HEK293 (cell line): ENCODE measurements around the gene MEST.

Experiments
- ATF2 ChIP-seq: fragments of 450-650 bp; formaldehyde crosslinking; IDR thresholded peaks from 2 replicates; pipeline ENCODE4 v1.5.1; 2016; ENCODE audit warnings: missing biosample characterization, missing genetic modification characterization, low read depth
- CTCF ChIP-seq: fragments of 450-650 bp; formaldehyde crosslinking; IDR thresholded peaks from 2 replicates; pipeline ENCODE4 v1.5.1; 2016; ENCODE audit warnings: missing biosample characterization, missing genetic modification characterization
- SETDB1 ChIP-seq: IDR thresholded peaks from one replicate; pipeline ENCODE4 v1.6.1; 2017; ENCODE audit warnings: mild to moderate bottlenecking, low read length, moderate library complexity, mixed read lengths; ENCODE audit not compliant: insufficient read length
- SP2 ChIP-seq: fragments of 450-650 bp; formaldehyde crosslinking; IDR thresholded peaks from 2 replicates; pipeline ENCODE4 v1.5.1; 2016; ENCODE audit warnings: missing biosample characterization, missing genetic modification characterization
- ZBTB21 ChIP-seq: fragments of 450-650 bp; formaldehyde crosslinking; IDR thresholded peaks from 2 replicates; pipeline ENCODE4 v1.5.1; 2017; ENCODE audit warnings: missing biosample characterization, missing genetic modification characterization
- ZNF274 ChIP-seq, 2 experiments: fragments of 200-500 bp in 1 of 2; fragments of 450-650 bp in 1 of 2; sonication (Bioruptor generic) in 1 of 2; formaldehyde crosslinking in 1 of 2; IDR thresholded peaks; 2 replicates each; pipeline versions ENCODE4 v1.5.1 to v1.6.1; 2014 to 2016; ENCODE audit warnings: borderline replicate concordance in 1 of 2, inconsistent platforms in 1 of 2, low read length in 1 of 2, missing biosample characterization in 1 of 2, missing genetic modification characterization in 1 of 2
- ZNF335 ChIP-seq: fragments of 450-650 bp; formaldehyde crosslinking; conservative IDR thresholded peaks from 2 replicates; pipeline ENCODE4 v1.5.1; 2016; ENCODE audit warnings: missing biosample characterization, missing genetic modification characterization
- ZNF514 ChIP-seq: fragments of 450-650 bp; formaldehyde crosslinking; IDR thresholded peaks from 2 replicates; pipeline ENCODE4 v1.5.1; 2016; ENCODE audit warnings: missing biosample characterization, missing genetic modification characterization

GRCh38 chr7:130529417-130529816 lies 37.5 kb downstream of the MEST start:
- TF ChIP-seq ZBTB21 (no peak), ZNF274 (IDR thresholded peaks at IDR 0.05; ENCODE audit: low read length) (no peak), ZNF274 (tag by site-specific recombination; IDR thresholded peaks at IDR 0.05; ENCODE audit: borderline replicate concordance) (no peak), CTCF (tag by site-specific recombination) (no peak), ZNF335 (no peak), SP2 (tag by site-specific recombination) (no peak), ATF2 (tag by site-specific recombination) (no peak), SETDB1 (no peak), ZNF514 (tag by site-specific recombination) (no peak)
